ENCODE data around the gene ACOX3. TPM values are rescaled to one million over a fixed set of nuclear protein-coding genes. Genes with fewer than 3 reads are reported as not detected.
"Not testable (repeated sequence)": the region's sequence is repeated elsewhere in the genome, so short reads cannot be mapped to it uniquely, and the experiment has no call there.

The ACOX3 gene
- total RNA-seq, 1 donor from 2014 or later: 23.8 TPM

DNA sequence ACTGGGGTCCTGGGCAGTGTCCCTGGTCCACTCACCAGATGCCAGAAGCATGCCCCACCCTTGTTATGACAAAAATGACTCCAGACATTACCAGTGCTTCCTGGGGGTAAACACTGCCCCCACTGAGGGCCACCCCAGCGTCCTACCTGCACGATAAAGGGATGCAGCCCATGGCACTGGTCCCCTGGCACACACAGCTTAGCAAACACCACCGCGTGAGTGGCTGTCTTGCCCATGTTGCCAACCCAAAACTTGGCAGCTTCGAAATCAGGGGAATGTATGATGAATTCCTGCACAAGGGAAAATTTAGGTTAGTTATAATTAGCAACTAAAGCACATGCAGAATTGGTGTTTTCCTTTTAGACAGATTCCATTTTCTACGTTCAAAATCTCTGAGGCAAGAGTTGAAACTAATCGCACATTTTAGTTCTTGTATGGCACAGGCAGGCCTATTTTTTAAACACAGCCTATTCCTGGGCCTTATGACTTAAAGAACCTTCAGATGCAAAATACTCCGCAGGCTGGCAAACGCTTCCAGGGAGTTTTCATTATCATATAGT lies 30.4 kb downstream of the ACOX3 start:
- no peak for DNase-seq
- Mint-ChIP-seq H3K36me3 (ENCODE audit: unreplicated experiment) (peaks cover 24% of the 10 kb centered on the region), H3K4me3 (ENCODE audit: unreplicated experiment) (no peak overlapping the region), H3K27me3 (ENCODE audit: unreplicated experiment) (peaks cover 7% of the 10 kb centered on the region), H3K4me1 (ENCODE audit: low read depth, unreplicated experiment) (peaks cover 26% of the 10 kb centered on the region), H3K9me3 (ENCODE audit: unreplicated experiment) (peaks cover 9% of the 10 kb centered on the region), H3K27ac (ENCODE audit: unreplicated experiment) (no peak overlapping the region)
- TF ChIP-seq, protein P1, sequence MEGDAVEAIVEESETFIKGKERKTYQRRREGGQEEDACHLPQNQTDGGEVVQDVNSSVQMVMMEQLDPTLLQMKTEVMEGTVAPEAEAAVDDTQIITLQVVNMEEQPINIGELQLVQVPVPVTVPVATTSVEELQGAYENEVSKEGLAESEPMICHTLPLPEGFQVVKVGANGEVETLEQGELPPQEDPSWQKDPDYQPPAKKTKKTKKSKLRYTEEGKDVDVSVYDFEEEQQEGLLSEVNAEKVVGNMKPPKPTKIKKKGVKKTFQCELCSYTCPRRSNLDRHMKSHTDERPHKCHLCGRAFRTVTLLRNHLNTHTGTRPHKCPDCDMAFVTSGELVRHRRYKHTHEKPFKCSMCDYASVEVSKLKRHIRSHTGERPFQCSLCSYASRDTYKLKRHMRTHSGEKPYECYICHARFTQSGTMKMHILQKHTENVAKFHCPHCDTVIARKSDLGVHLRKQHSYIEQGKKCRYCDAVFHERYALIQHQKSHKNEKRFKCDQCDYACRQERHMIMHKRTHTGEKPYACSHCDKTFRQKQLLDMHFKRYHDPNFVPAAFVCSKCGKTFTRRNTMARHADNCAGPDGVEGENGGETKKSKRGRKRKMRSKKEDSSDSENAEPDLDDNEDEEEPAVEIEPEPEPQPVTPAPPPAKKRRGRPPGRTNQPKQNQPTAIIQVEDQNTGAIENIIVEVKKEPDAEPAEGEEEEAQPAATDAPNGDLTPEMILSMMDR (IDR thresholded peaks at IDR 0.05; ENCODE audit: partially characterized antibody, unreplicated experiment): no peak

GRCh38 chr4:8409264-8410065 lies 31.1 kb downstream of the ACOX3 start:
- H3K27me3 Mint-ChIP-seq (ENCODE audit: unreplicated experiment): peaks cover 7% of the 10 kb centered on the region
- DNase-seq: no peak
- peaks cover 9% of the 10 kb centered on the region for H3K9me3 Mint-ChIP-seq (ENCODE audit: unreplicated experiment)
- H3K4me1 Mint-ChIP-seq (ENCODE audit: low read depth, unreplicated experiment): peaks cover 26% of the 10 kb centered on the region
- TF ChIP-seq, protein P1 (IDR thresholded peaks at IDR 0.05; ENCODE audit: partially characterized antibody, unreplicated experiment): no peak
- peaks cover 20% of the 10 kb centered on the region for H3K36me3 Mint-ChIP-seq (ENCODE audit: unreplicated experiment)
- peak overlapping the region; percentile 28 for H3K27ac Mint-ChIP-seq (ENCODE audit: unreplicated experiment)
- H3K4me3 Mint-ChIP-seq (ENCODE audit: unreplicated experiment): no peak overlapping the region

DNA sequence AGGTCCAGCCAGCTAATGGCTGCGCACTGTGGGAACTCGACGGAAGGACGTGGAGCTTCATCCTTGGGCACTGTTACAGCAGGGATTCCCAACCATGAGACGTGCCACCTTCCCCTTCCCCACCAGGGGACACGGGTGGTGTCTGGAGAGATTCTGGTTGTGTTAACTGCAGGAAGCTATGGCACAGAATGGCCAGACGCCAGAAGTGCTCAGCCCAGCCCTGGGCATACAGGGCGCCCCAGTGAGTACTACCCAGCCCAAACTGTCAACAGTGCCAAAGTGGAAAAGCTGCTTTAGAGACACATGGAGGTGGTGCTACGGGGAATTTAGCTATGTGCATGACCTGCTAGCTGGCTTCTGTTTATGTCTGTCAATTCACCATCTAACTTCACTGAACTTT lies 32.8 kb downstream of the ACOX3 start:
- Mint-ChIP-seq H3K27ac (ENCODE audit: unreplicated experiment) (no peak overlapping the region), H3K36me3 (ENCODE audit: unreplicated experiment) (peaks cover 12% of the 10 kb centered on the region), H3K9me3 (ENCODE audit: unreplicated experiment) (peaks cover 7% of the 10 kb centered on the region), H3K4me1 (ENCODE audit: low read depth, unreplicated experiment) (peaks cover 33% of the 10 kb centered on the region), H3K27me3 (ENCODE audit: unreplicated experiment) (peaks cover 3% of the 10 kb centered on the region), H3K4me3 (ENCODE audit: unreplicated experiment) (no peak overlapping the region)
- no peak for DNase-seq
- TF ChIP-seq, protein P1 (IDR thresholded peaks at IDR 0.05; ENCODE audit: partially characterized antibody, unreplicated experiment): no peak

DNA sequence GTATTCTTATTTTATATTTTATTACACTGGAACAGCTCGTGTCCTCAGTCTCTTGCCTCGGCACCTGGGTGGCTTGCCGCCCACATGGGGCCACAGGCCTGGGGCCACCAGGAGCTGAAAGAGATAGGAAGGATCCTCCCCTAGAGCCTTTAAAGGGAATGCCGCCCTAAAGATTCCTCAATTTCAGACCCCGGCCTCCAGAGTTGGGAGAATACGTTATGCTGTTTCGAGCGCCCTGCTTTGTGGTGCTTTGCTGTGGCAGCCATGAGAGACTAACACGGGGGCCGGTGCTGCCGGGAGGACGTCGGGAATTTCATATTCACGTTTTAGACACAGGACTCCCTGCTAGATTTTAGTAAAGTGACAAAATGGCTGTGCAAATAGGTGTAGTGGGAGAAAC lies 33.2 kb downstream of the ACOX3 start:
- H3K36me3 Mint-ChIP-seq (ENCODE audit: unreplicated experiment): peaks cover 10% of the 10 kb centered on the region
- H3K27ac Mint-ChIP-seq (ENCODE audit: unreplicated experiment): no peak overlapping the region
- TF ChIP-seq, protein P1 (IDR thresholded peaks at IDR 0.05; ENCODE audit: partially characterized antibody, unreplicated experiment): no peak
- H3K27me3 Mint-ChIP-seq (ENCODE audit: unreplicated experiment): peaks cover 1% of the 10 kb centered on the region
- H3K4me1 Mint-ChIP-seq (ENCODE audit: low read depth, unreplicated experiment): peaks cover 33% of the 10 kb centered on the region
- H3K9me3 Mint-ChIP-seq (ENCODE audit: unreplicated experiment): peaks cover 7% of the 10 kb centered on the region
- no peak for DNase-seq
- H3K4me3 Mint-ChIP-seq (ENCODE audit: unreplicated experiment): no peak overlapping the region

GRCh38 chr4:8406887-8407286 lies 33.6 kb downstream of the ACOX3 start:
- DNase-seq: peak; percentile 75
- peaks cover 32% of the 10 kb centered on the region for H3K4me1 Mint-ChIP-seq (ENCODE audit: low read depth, unreplicated experiment)
- H3K27ac Mint-ChIP-seq (ENCODE audit: unreplicated experiment); H3K27me3 Mint-ChIP-seq (ENCODE audit: unreplicated experiment); H3K4me3 Mint-ChIP-seq (ENCODE audit: unreplicated experiment); H3K36me3 Mint-ChIP-seq (ENCODE audit: unreplicated experiment); H3K9me3 Mint-ChIP-seq (ENCODE audit: unreplicated experiment): not testable (repeated sequence)
- TF ChIP-seq, protein P1 (IDR thresholded peaks at IDR 0.05; ENCODE audit: partially characterized antibody, unreplicated experiment): peak; percentile 59

Measured in glutamatergic neuron (in vitro differentiated cells).